Measurements from ENCODE around the gene CSGALNACT2. TPM values are rescaled to one million over a fixed set of nuclear protein-coding genes. Genes with fewer than 3 reads are reported as not detected.

Gene CSGALNACT2
- total RNA-seq, 3 donors from 2014 or later = 21.6 to 35.5 (median 27.8) TPM

GRCh38 chr10:43118631-43119415, 19.4 kb upstream of the CSGALNACT2 start:
- no peaks in the 10 kb centered on the region for H3K9me3 ChIP-seq
- intact Hi-C loops (cut with DNase I; ENCODE audit: low total_unique reads) = no loop called here
- no peaks in the 10 kb centered on the region for H3K36me3 ChIP-seq
- H3K27me3 ChIP-seq = no peaks in the 10 kb centered on the region
- H3K4me1 ChIP-seq = no peaks in the 10 kb centered on the region
- DNase-seq (ENCODE audit: low spot score in 2 of 2) = no peak
- no peak overlapping the region for H3K4me3 ChIP-seq
- H3K27ac ChIP-seq = no peak overlapping the region
- TF ChIP-seq POLR2AphosphoS5 (IDR thresholded peaks at IDR 0.05) (no peak), CTCF (IDR thresholded peaks at IDR 0.05) (no peak)

- Histone ChIP-seq H3K27me3 (no peaks in the 10 kb centered on the region), H3K4me1 (no peaks in the 10 kb centered on the region), H3K9me3 (no peaks in the 10 kb centered on the region), H3K36me3 (no peaks in the 10 kb centered on the region), H3K27ac (no peak overlapping the region), H3K4me3 (no peak overlapping the region)
- intact Hi-C loops (cut with DNase I; ENCODE audit: low total_unique reads) = no loop called here
- no peak for DNase-seq (ENCODE audit: low spot score in 2 of 2)
- TF ChIP-seq CTCF (IDR thresholded peaks at IDR 0.05) (no peak), POLR2A (IDR thresholded peaks at IDR 0.05) (no peak), POLR2AphosphoS5 (IDR thresholded peaks at IDR 0.05) (no peak)
Measured at GRCh38 chr10:43119416-43120115, 18.7 kb upstream of the CSGALNACT2 start.

- TF ChIP-seq CTCF (IDR thresholded peaks at IDR 0.05) (no peak), POLR2AphosphoS5 (IDR thresholded peaks at IDR 0.05) (no peak), POLR2A (IDR thresholded peaks at IDR 0.05) (no peak)
- Histone ChIP-seq H3K27me3 (no peaks in the 10 kb centered on the region), H3K4me1 (no peaks in the 10 kb centered on the region), H3K4me3 (no peak overlapping the region), H3K36me3 (no peaks in the 10 kb centered on the region), H3K27ac (no peak overlapping the region), H3K9me3 (no peaks in the 10 kb centered on the region)
- intact Hi-C loops (cut with DNase I; ENCODE audit: low total_unique reads) = no loop called here
- DNase-seq (ENCODE audit: low spot score in 2 of 2) = no peak
Measured at GRCh38 chr10:43120116-43120928, 17.9 kb upstream of the CSGALNACT2 start.

- intact Hi-C loops (cut with DNase I; ENCODE audit: low total_unique reads) = no loop called here
- no peak for DNase-seq (ENCODE audit: low spot score in 2 of 2)
- Histone ChIP-seq H3K36me3 (no peaks in the 10 kb centered on the region), H3K4me3 (no peak overlapping the region), H3K9me3 (no peaks in the 10 kb centered on the region), H3K4me1 (no peaks in the 10 kb centered on the region), H3K27me3 (no peaks in the 10 kb centered on the region), H3K27ac (no peak overlapping the region)
- TF ChIP-seq CTCF (IDR thresholded peaks at IDR 0.05) = no peak
- TF ChIP-seq POLR2A (IDR thresholded peaks at IDR 0.05) = no peak
- no peak for TF ChIP-seq POLR2AphosphoS5 (IDR thresholded peaks at IDR 0.05)
Measured at GRCh38 chr10:43120929-43121314, 17.3 kb upstream of the CSGALNACT2 start.
